Measurements from ENCODE around the gene HBA2.
"Not testable (repeated sequence)": the region's sequence is repeated elsewhere in the genome, so short reads cannot be mapped to it uniquely, and the experiment has no call there.

HBA2 gene

GRCh38 chr16:204046-204445 lies 31.4 kb downstream of the HBA2 start:
- not testable (repeated sequence) for DNase-seq

- not testable (repeated sequence) for DNase-seq
Observed at GRCh38 chr16:209359-209758, 36.7 kb downstream of the HBA2 start.

- not testable (repeated sequence) for DNase-seq
Observed at GRCh38 chr16:211631-212180, 39.0 kb downstream of the HBA2 start.

GRCh38 chr16:212999-213398 lies 40.3 kb downstream of the HBA2 start:
- DNase-seq: no peak

- no peak for DNase-seq
Observed at GRCh38 chr16:220021-220420, 47.3 kb downstream of the HBA2 start.

Measured in NCI-H187 treated with DMSO at 0.1 percent for 48 hours (cell line).